HepG2 (cell line): Measurements from ENCODE around the gene CLPTM1. TPM values are rescaled to one million over a fixed set of nuclear protein-coding genes. Genes with fewer than 3 reads are reported as not detected.

Experiments
- AGO1 ChIP-seq: fragments of 200-400 bp; formaldehyde crosslinking; IDR thresholded peaks from 2 replicates; pipeline ENCODE4 v1.6.1; 2017; ENCODE audit warnings: mild to moderate bottlenecking, low read depth, low read length, moderate library complexity; ENCODE audit not compliant: poor library complexity, severe bottlenecking
- AGO2 ChIP-seq: fragments of 200-400 bp; formaldehyde crosslinking; optimal IDR thresholded peaks from 2 replicates; pipeline ENCODE3; 2017; ENCODE audit warnings: mild to moderate bottlenecking, low read depth, low read length, moderate library complexity
- ELF3 ChIP-seq: IDR thresholded peaks from 2 replicates; pipeline ENCODE4 v1.6.1; 2016; ENCODE audit warnings: missing genetic modification reagents, missing compliant biosample characterization
- HES4 ChIP-seq: sonication (generic); formaldehyde crosslinking; IDR thresholded peaks from 2 replicates; pipeline ENCODE4 v1.9.0; 2021; ENCODE audit warnings: mild to moderate bottlenecking, missing genetic modification reagents, borderline replicate concordance
- HNRNPL ChIP-seq: fragments of 200-400 bp; formaldehyde crosslinking; IDR thresholded peaks from 2 replicates; pipeline ENCODE4 v1.6.1; 2017; ENCODE audit warnings: mild to moderate bottlenecking, low read depth, low read length
- KAT7 ChIP-seq: IDR thresholded peaks from 2 replicates; pipeline ENCODE4 v1.6.1; 2018; ENCODE audit warnings: borderline replicate concordance, missing compliant biosample characterization
- KDM5A ChIP-seq: fragments of 200-600 bp; sonication (generic); IDR thresholded peaks from 2 replicates; pipeline ENCODE4 v1.7.0; 2018; ENCODE audit warnings: antibody characterized with exemption, mild to moderate bottlenecking, low read length, borderline replicate concordance
- MED1 ChIP-seq: sonication (generic); formaldehyde crosslinking; IDR thresholded peaks from 2 replicates; pipeline ENCODE4 v1.4.0; 2020; ENCODE audit warnings: missing genetic modification reagents
- NONO ChIP-seq, 2 experiments: fragments of 450-650 bp in 1 of 2; sonication (generic) in 1 of 2; formaldehyde crosslinking in 1 of 2; IDR thresholded peaks in 1 of 2; conservative IDR thresholded peaks in 1 of 2; 2 replicates each; pipeline versions ENCODE4 v1.6.1 to v1.8.0; 2017 to 2022; ENCODE audit warnings: mild to moderate bottlenecking in 1 of 2, missing genetic modification reagents in 1 of 2, moderate library complexity in 1 of 2
- POLR2AphosphoS5 ChIP-seq: IDR thresholded peaks from 2 replicates; pipeline ENCODE4 v1.6.1; 2012; ENCODE audit warnings: low read depth, low read length
- PPARG ChIP-seq: conservative IDR thresholded peaks from 2 replicates; pipeline ENCODE4 v1.6.1; 2016; ENCODE audit warnings: missing biosample characterization, missing genetic modification reagents
- RFX5 ChIP-seq: IDR thresholded peaks from 2 replicates; pipeline ENCODE4 v1.6.1; 2011; ENCODE audit warnings: low read depth, low read length, improper control_type of control experiment
- RFXANK ChIP-seq: IDR thresholded peaks from 2 replicates; pipeline ENCODE4 v1.6.1; 2016
- SAP130 ChIP-seq: IDR thresholded peaks from 2 replicates; pipeline ENCODE4 v1.6.1; 2016; ENCODE audit warnings: low read depth
- SMAD1 ChIP-seq: sonication (generic); formaldehyde crosslinking; IDR thresholded peaks from 2 replicates; pipeline ENCODE4 v1.4.0; 2020; ENCODE audit warnings: missing genetic modification reagents, low read depth, mild to moderate bottlenecking, borderline replicate concordance
- U2AF1 ChIP-seq: fragments of 200-400 bp; formaldehyde crosslinking; optimal IDR thresholded peaks from 2 replicates; pipeline ENCODE3; 2017; ENCODE audit warnings: mild to moderate bottlenecking, low read depth, low read length
- ZBTB42 ChIP-seq: sonication (generic); formaldehyde crosslinking; IDR thresholded peaks from 2 replicates; pipeline ENCODE4 v1.5.0; 2020; ENCODE audit warnings: mild to moderate bottlenecking, missing genetic modification reagents
- ZFP36 ChIP-seq: fragments of 150-350 bp; IDR thresholded peaks from 2 replicates; pipeline ENCODE4 v1.6.1; 2018; ENCODE audit warnings: borderline replicate concordance, low read length, low read depth; ENCODE audit not compliant: partially characterized antibody
- ZFP37 ChIP-seq: sonication (generic); formaldehyde crosslinking; IDR thresholded peaks from 2 replicates; pipeline ENCODE4 v1.4.0; 2020; ENCODE audit warnings: missing genetic modification reagents, borderline replicate concordance
- ZNF274 ChIP-seq: sonication (generic); formaldehyde crosslinking; IDR thresholded peaks from 2 replicates; pipeline ENCODE4 v1.5.1; 2020; ENCODE audit warnings: mild to moderate bottlenecking, missing genetic modification reagents
- ZNF556 ChIP-seq: sonication (generic); formaldehyde crosslinking; IDR thresholded peaks from 2 replicates; pipeline ENCODE4 v1.4.0; 2020; ENCODE audit warnings: mild to moderate bottlenecking, missing genetic modification reagents, borderline replicate concordance
- ZNF614 ChIP-seq: IDR thresholded peaks from 2 replicates; pipeline ENCODE4 v1.6.1; 2018; ENCODE audit warnings: missing biosample characterization, missing genetic modification reagents, inconsistent platforms, borderline replicate concordance
- ZNF746 ChIP-seq: sonication (generic); formaldehyde crosslinking; IDR thresholded peaks from 2 replicates; pipeline ENCODE4 v1.8.0; 2022; ENCODE audit warnings: mild to moderate bottlenecking, missing genetic modification reagents
- ZNF772 ChIP-seq: sonication (generic); formaldehyde crosslinking; IDR thresholded peaks from 2 replicates; pipeline ENCODE4 v1.5.0; 2020; ENCODE audit warnings: mild to moderate bottlenecking, missing genetic modification reagents
- ZNF841 ChIP-seq: sonication (generic); formaldehyde crosslinking; IDR thresholded peaks from 2 replicates; pipeline ENCODE4 v1.8.1; 2023; ENCODE audit warnings: missing genetic modification reagents, borderline replicate concordance
- polyA plus RNA-seq, 8 experiments: library from polyadenylated mRNA; depleted of rRNA in 3 of 8; stranded (reverse) in 7 of 8; unstranded in 1 of 8; fragments of >200 nt; fragmentation: Illumina TruSeq in 4 of 8; extraction: Trizol in 4 of 8; gene quantifications; 2 replicates each; pipeline versions ENCODE4 v1.2.1 to v1.2.3, GENCODE V29; 2011 to 2016; ENCODE audit warnings: low read depth in 4 of 8, missing spikeins in 1 of 8, mixed read lengths in 1 of 8; ENCODE audit not compliant: insufficient read depth in 1 of 8
- total RNA-seq, 5 experiments: library from RNA; depleted of rRNA; stranded (reverse); fragments of >200 nt; fragmentation: Illumina TruSeq; extraction: Trizol; gene quantifications; 2 replicates each; pipeline ENCODE4 v1.2.3, GENCODE V29; 2016; ENCODE audit warnings: low read depth in 1 of 5
- TF ChIP-seq, protein P1 (sequence below): sonication (generic); formaldehyde crosslinking; IDR thresholded peaks from 2 replicates; pipeline ENCODE4 v1.8.0; 2022; ENCODE audit warnings: mild to moderate bottlenecking, missing genetic modification reagents; ENCODE audit not compliant: insufficient replicate concordance
- TF ChIP-seq, protein P2 (sequence below): IDR thresholded peaks from 2 replicates; pipeline ENCODE4 v1.6.1; 2016; ENCODE audit warnings: mild to moderate bottlenecking

CLPTM1 gene
- total and polyA plus RNA-seq, 2 of the 13 experiments (the other 11 are each of a cell fraction or from before 2014, with no cell fraction given): 34.9 to 42.8 TPM

DNA sequence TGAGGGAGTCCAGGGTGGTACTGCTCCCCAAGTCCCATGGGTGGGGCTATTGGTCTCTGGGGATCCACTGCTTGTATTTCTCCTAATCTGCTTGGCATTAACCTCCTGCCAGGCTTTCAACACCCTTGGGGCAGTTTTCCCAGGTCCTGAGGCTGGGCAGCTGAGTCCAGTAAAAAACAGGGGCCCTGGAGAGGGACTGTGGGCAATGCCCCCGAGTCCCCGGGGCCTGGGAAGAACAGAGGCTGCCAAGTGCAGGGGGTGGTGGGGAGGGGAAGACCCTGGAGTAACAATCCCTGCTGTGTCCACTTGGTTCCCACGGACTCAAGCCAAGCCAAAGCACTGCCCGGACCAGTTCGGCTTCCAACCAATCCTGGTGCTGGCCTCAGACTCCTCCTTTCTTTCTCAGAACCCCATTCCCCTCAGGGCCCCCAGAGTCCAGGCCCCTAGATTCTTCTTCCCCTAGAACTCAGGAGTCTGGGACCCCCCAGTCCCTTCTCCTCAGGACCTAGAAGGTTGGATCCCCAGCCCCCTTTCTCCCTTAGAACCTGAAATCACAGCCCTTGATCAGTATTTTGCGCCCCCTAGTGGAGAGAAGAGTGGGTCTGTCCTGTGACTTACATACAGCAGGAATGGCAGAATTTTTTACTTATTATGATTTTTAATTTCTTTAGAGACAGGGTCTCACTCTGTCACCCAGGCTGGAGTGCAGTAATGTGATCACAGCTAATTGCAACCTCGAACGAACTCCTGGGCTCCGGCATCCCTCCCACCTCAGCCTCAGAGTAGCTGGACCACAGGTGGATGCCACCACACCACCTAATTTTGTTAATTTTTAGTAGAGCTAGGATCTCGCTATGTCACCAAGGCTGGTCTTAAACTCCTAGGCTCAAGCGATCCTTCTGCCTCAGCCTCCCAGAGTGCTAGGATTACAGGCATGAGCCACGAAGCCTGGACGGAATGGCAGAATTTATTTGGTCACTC lies 3.7 kb upstream of the CLPTM1 start (continued):
- TF ChIP-seq ZNF614 (CRISPR knock-in tag) (0 out of 2 replicates have a peak, but pooled peaks have one; percentile 17), HNRNPL (peak; percentile 92), HES4 (CRISPR knock-in tag) (peak; percentile 32; the same call in 1 of the 2 replicates), MED1 (peak; percentile 0; the same call in 1 of the 2 replicates), POLR2AphosphoS5 (peak; percentile 61), ZNF841 (CRISPR knock-in tag) (no peak), ZBTB42 (CRISPR knock-in tag) (0 out of 2 replicates have a peak, but pooled peaks have one; percentile 49), ZNF556 (CRISPR knock-in tag) (no peak), NONO (IDR thresholded peaks at IDR 0.05) (no peak), NONO (CRISPR knock-in tag; conservative IDR thresholded peaks at IDR 0.05) (peak; percentile 27; the same call in 1 of the 2 replicates), ZNF772 (CRISPR knock-in tag) (no peak), AGO2 (peak; percentile 90), ELF3 (CRISPR knock-in tag) (0 out of 2 replicates have a peak, but pooled peaks have one; percentile 8), ZFP36 (no peak), RFXANK (CRISPR knock-in tag) (0 out of 2 replicates have a peak, but pooled peaks have one; percentile 31), KAT7 (peak; percentile 51; the same call in 1 of the 2 replicates), AGO1 (peak; percentile 86), ZFP37 (0 out of 2 replicates have a peak, but pooled peaks have one; percentile 9), U2AF1 (peak; percentile 48), ZNF746 (CRISPR knock-in tag) (peak; percentile 56; the same call in 1 of the 2 replicates), PPARG (CRISPR knock-in tag) (0 out of 2 replicates have a peak, but pooled peaks have one; percentile 23), SMAD1 (CRISPR knock-in tag) (0 out of 2 replicates have a peak, but pooled peaks have one; percentile 8), RFX5 (peak; percentile 13; the same call in 1 of the 2 replicates), ZNF274 (no peak), KDM5A (peak; percentile 52; the same call in 1 of the 2 replicates), SAP130 (peak; percentile 27; the same call in 1 of the 2 replicates)
- TF ChIP-seq, protein P1, sequence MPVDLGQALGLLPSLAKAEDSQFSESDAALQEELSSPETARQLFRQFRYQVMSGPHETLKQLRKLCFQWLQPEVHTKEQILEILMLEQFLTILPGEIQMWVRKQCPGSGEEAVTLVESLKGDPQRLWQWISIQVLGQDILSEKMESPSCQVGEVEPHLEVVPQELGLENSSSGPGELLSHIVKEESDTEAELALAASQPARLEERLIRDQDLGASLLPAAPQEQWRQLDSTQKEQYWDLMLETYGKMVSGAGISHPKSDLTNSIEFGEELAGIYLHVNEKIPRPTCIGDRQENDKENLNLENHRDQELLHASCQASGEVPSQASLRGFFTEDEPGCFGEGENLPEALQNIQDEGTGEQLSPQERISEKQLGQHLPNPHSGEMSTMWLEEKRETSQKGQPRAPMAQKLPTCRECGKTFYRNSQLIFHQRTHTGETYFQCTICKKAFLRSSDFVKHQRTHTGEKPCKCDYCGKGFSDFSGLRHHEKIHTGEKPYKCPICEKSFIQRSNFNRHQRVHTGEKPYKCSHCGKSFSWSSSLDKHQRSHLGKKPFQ (CRISPR knock-in tag): peak; percentile 33
- TF ChIP-seq, protein P2, sequence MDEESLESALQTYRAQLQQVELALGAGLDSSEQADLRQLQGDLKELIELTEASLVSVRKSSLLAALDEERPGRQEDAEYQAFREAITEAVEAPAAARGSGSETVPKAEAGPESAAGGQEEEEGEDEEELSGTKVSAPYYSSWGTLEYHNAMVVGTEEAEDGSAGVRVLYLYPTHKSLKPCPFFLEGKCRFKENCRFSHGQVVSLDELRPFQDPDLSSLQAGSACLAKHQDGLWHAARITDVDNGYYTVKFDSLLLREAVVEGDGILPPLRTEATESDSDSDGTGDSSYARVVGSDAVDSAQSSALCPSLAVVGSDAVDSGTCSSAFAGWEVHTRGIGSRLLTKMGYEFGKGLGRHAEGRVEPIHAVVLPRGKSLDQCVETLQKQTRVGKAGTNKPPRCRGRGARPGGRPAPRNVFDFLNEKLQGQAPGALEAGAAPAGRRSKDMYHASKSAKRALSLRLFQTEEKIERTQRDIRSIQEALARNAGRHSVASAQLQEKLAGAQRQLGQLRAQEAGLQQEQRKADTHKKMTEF (CRISPR knock-in tag): peak; percentile 22; the same call in 1 of the 2 replicates
